Left lung (tissue), 14 donors: ENCODE measurements around the gene OR13C8. TPM values are rescaled to one million over a fixed set of nuclear protein-coding genes. Genes with fewer than 3 reads are reported as not detected.
"Not testable (repeated sequence)": the region's sequence is repeated elsewhere in the genome, so short reads cannot be mapped to it uniquely, and the experiment has no call there.

Experiments used
- ATAC-seq: fragments of 200-7000 bp; cut with Tn5 transposase; one replicate; pipeline ENCODE4 v1.9.1; 2020; ENCODE audit warnings: moderate library complexity
- DNase-seq, 4 donors: peaks; one replicate each; pipeline ENCODE4 v3.0.0-alpha.2; 2013 to 2020
- H3K27ac ChIP-seq, 2 donors: fragments of 200-600 bp; sonication (generic) in 1 of 2; one replicate each; pipeline versions ENCODE4 v1.5.0 to v1.8.0; 2020 to 2021
- H3K27me3 ChIP-seq, 2 donors: fragments of 200-600 bp; sonication (generic) in 1 of 2; one replicate each; pipeline versions ENCODE4 v1.5.0 to v1.8.0; 2020 to 2021
- H3K36me3 ChIP-seq, 2 donors: fragments of 200-600 bp; sonication (generic) in 1 of 2; one replicate each; pipeline versions ENCODE4 v1.5.0 to v1.8.0; 2020 to 2021
- H3K4me1 ChIP-seq, 2 donors: fragments of 200-600 bp; one replicate each; pipeline ENCODE4 v1.8.0; 2021
- H3K4me3 ChIP-seq, 2 donors: fragments of 200-600 bp; sonication (generic) in 1 of 2; one replicate each; pipeline versions ENCODE4 v1.5.0 to v1.8.0; 2020 to 2021; ENCODE audit warnings: mild to moderate bottlenecking in 1 of 2
- H3K9me3 ChIP-seq, 2 donors: fragments of 200-600 bp; sonication (generic) in 1 of 2; one replicate each; pipeline versions ENCODE4 v1.5.0 to v1.8.0; 2020 to 2021
- intact Hi-C, 2 donors: fragments of 100-400 bp; cut with DNase I; formaldehyde crosslinking; loops; one replicate each; pipeline versions ENCODE4 v1.11.2 to v1.14.2; 2022
- long read RNA-seq, 12 donors: library from polyadenylated mRNA in 2 of 12; unstranded in 2 of 12; transcript quantifications; one replicate each; pipeline ENCODE4 v2.0.0 and lab custom pipeline, GENCODE V29; 2019 to 2026
- polyA plus RNA-seq, 6 donors: library from polyadenylated mRNA; unstranded; fragments of 120-200 nt; gene quantifications; one replicate each; pipeline ENCODE4 v1.2.1, GENCODE V29; 2013; ENCODE audit not compliant: insufficient read length in 6 of 6
- total RNA-seq, 2 donors: library from RNA; stranded (reverse); fragmentation: NEBNext Ultra II Directional; extraction: Animal tissue kit (Norgen Biotek cat#: 25700); gene quantifications; one replicate each; pipeline ENCODE4 v1.2.1, GENCODE V29; 2021
- TF ChIP-seq, protein P1 (sequence below), 2 donors: fragments of 200-600 bp; sonication (generic) in 1 of 2; IDR thresholded peaks; one replicate each; pipeline versions ENCODE4 v1.5.0 to v1.8.0; 2021; ENCODE audit warnings: antibody characterized with exemption in 2 of 2
- donor health status: DM: no; HTN: yes; CAD: no.
- donor health status: DM: no; HTN: no; CAD: no.

The OR13C8 gene, protein sequence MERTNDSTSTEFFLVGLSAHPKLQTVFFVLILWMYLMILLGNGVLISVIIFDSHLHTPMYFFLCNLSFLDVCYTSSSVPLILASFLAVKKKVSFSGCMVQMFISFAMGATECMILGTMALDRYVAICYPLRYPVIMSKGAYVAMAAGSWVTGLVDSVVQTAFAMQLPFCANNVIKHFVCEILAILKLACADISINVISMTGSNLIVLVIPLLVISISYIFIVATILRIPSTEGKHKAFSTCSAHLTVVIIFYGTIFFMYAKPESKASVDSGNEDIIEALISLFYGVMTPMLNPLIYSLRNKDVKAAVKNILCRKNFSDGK
- total RNA-seq (not detected), polyA plus RNA-seq (not detected)
- long read RNA-seq, donor 1 = 0 reads
- long read RNA-seq, donor 2 = 0 reads
- long read RNA-seq, donor 3 = 0 reads
- long read RNA-seq, donor 4 = 0 reads
- long read RNA-seq, donor 5 = 0 reads
- long read RNA-seq, donor 6 = 0 reads
- long read RNA-seq, donor 7 = 0 reads
- long read RNA-seq, donor 8 = 0 reads
- long read RNA-seq, donor 9 = 0 reads
- long read RNA-seq, donor 10 = 0 reads
- long read RNA-seq, donor 11 = 0 reads
- long read RNA-seq, donor 12 = 0 reads

DNA sequence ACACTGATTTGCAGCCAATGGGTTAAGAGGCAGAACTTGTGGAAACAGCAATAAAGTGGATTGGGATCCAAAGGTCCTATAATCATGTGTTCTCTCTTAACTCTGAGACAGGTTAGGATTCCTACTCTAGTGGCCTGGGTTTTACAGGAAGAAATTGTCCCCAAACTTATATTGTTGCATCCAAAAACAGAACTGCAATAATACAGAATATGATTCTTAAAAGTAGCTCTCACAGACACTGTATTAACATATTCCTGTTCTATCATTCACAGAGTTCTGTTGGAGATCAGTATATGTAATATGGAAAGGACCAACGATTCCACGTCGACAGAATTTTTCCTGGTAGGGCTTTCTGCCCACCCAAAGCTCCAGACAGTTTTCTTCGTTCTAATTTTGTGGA is at the start of gene OR13C8:
TSS of gene OR13C8 (plus strand) at position 301 of the 400 bp plus-strand sequence. CDS start at position 301, 0 bp downstream.
- no peak within 1 kb of the TSS for H3K4me3 ChIP-seq
- no peaks in the 10 kb centered on the region for H3K4me1 ChIP-seq
- ATAC-seq = no peak
- H3K27ac ChIP-seq = no peak within 1 kb of the TSS
- TF ChIP-seq, protein P1, sequence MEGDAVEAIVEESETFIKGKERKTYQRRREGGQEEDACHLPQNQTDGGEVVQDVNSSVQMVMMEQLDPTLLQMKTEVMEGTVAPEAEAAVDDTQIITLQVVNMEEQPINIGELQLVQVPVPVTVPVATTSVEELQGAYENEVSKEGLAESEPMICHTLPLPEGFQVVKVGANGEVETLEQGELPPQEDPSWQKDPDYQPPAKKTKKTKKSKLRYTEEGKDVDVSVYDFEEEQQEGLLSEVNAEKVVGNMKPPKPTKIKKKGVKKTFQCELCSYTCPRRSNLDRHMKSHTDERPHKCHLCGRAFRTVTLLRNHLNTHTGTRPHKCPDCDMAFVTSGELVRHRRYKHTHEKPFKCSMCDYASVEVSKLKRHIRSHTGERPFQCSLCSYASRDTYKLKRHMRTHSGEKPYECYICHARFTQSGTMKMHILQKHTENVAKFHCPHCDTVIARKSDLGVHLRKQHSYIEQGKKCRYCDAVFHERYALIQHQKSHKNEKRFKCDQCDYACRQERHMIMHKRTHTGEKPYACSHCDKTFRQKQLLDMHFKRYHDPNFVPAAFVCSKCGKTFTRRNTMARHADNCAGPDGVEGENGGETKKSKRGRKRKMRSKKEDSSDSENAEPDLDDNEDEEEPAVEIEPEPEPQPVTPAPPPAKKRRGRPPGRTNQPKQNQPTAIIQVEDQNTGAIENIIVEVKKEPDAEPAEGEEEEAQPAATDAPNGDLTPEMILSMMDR (IDR thresholded peaks at IDR 0.05) = no peak
- H3K9me3 ChIP-seq = peaks cover 0 to 26% of the 10 kb centered on the region in 2 donors
- no peaks in the 10 kb centered on the region for H3K27me3 ChIP-seq
- intact Hi-C loops = no loop called here
- DNase-seq = no peak
- no peaks in the 10 kb centered on the region for H3K36me3 ChIP-seq

DNA sequence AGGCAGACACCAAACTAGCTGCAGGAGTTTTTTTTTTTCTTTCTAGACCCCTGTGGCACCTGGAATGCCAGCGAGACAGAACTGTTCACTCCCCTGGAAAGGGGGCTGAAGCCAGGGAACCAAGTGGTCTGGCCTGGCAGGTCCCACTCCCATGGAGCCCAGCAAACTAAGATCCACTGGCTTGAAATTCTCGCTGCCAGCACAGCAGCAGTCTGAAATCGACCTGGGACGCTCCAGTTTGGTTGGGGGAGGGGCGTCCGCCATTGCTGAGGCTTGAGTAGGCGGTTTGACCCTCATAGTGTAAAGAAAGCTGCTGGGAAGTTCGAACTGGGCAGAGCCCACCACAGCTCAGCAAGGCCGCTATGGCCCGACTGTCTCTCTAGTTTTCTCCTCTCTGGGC is 48.7 kb upstream of the OR13C8 start:
- DNase-seq, intact Hi-C loops, H3K9me3 ChIP-seq, H3K4me1 ChIP-seq, H3K36me3 ChIP-seq, H3K4me3 ChIP-seq, ATAC-seq, H3K27me3 ChIP-seq, H3K27ac ChIP-seq: not testable (repeated sequence)

DNA sequence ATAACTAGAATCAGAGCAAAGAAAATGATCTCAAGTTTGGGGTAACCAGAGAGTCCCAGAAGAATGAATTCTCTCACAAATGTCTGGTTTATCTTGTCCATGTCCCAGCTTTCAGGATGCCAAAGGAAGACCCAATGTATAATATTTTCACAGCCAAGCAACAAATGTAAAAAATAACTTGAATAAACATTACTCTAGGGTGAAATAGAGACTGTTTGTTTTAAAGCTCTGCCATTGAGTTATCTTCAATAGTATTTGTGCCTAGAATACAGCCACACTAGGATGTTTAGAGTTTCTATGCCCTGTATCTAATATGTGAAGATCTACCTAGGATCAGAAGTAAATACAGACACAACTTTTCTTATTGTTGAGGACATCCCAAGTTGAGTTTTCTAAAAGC is 41.9 kb upstream of the OR13C8 start, which contains the start of gene OR13C4:
TSS of gene OR13C4 (minus strand) at position 101 of the 400 bp plus-strand sequence. CDS start at position 101, 0 bp downstream.
- Histone ChIP-seq H3K9me3 (peaks cover 0 to 6% of the 10 kb centered on the region in 2 donors), H3K27ac (no peak within 1 kb of the TSS), H3K27me3 (no peaks in the 10 kb centered on the region), H3K4me1 (no peaks in the 10 kb centered on the region), H3K4me3 (no peak within 1 kb of the TSS), H3K36me3 (no peaks in the 10 kb centered on the region)
- intact Hi-C loops = no loop called here
- DNase-seq = no peak
- ATAC-seq = no peak
- TF ChIP-seq, protein P1 (IDR thresholded peaks at IDR 0.05) = no peak

DNA sequence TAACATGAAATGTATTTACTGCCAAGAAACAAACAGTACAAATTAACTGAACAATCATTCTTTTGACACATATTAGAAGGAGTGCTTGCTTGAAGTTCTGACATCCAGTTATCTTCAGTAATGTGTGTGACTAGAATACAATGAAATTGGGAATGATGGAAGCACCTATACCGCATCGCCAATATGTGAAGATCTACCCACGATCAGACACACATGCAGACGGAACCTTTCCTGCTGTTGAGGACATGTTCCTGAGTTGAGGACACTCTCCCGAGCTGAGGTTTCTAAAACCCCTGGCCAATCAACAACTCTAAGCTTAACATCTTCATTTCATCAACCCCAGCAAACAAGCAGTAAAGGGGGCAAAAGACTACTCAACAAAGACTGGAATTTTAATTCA is 32.2 kb upstream of the OR13C8 start, which contains the start of gene OR13C3:
TSS of gene OR13C3 (minus strand) at position 101 of the 400 bp plus-strand sequence. CDS start 133 bp downstream, outside the sequence.
- H3K4me1 ChIP-seq = no peaks in the 10 kb centered on the region
- H3K9me3 ChIP-seq = no peaks in the 10 kb centered on the region
- H3K27ac ChIP-seq = no peak within 1 kb of the TSS
- TF ChIP-seq, protein P1 (IDR thresholded peaks at IDR 0.05) = no peak
- H3K27me3 ChIP-seq = no peaks in the 10 kb centered on the region
- intact Hi-C loops = no loop called here
- H3K36me3 ChIP-seq = no peaks in the 10 kb centered on the region
- ATAC-seq = no peak
- DNase-seq = no peak
- H3K4me3 ChIP-seq = no peak within 1 kb of the TSS

DNA sequence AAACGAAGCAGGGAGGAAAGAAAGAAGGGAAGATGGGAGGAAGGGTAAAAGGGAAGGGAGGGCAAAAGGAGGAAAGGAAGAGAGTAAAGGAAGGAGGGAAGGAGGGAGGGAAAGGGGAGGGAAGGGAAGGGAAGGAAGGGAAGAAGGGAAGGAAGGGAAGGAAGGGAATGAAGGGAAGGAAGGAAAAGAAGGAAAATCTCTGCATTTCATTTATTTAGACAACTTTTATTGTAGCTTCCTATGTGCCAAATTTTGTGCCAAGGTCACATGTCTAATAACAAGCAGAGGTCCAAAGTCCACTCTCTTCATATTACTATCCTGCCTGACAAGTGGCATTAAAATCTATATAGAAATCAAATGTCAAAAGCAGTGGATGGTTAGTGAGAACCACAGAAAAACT is 29.7 kb upstream of the OR13C8 start:
- no peaks in the 10 kb centered on the region for H3K9me3 ChIP-seq
- no peaks in the 10 kb centered on the region for H3K4me1 ChIP-seq
- intact Hi-C loops = no loop called here
- no peaks in the 10 kb centered on the region for H3K36me3 ChIP-seq
- H3K27ac ChIP-seq = no peak overlapping the region
- H3K27me3 ChIP-seq = no peaks in the 10 kb centered on the region
- ATAC-seq (no peak), DNase-seq (no peak)
- TF ChIP-seq, protein P1 (IDR thresholded peaks at IDR 0.05) = no peak
- no peak overlapping the region for H3K4me3 ChIP-seq
